ENCODE results near the gene UVSSA. TPM values are rescaled to one million over a fixed set of nuclear protein-coding genes. Genes with fewer than 3 reads are reported as not detected.
"Not testable (repeated sequence)": the region's sequence is repeated elsewhere in the genome, so short reads cannot be mapped to it uniquely, and the experiment has no call there.

The UVSSA gene
- total RNA-seq, 2 donors from 2014 or later: 18.2 to 26.0 TPM

DNA sequence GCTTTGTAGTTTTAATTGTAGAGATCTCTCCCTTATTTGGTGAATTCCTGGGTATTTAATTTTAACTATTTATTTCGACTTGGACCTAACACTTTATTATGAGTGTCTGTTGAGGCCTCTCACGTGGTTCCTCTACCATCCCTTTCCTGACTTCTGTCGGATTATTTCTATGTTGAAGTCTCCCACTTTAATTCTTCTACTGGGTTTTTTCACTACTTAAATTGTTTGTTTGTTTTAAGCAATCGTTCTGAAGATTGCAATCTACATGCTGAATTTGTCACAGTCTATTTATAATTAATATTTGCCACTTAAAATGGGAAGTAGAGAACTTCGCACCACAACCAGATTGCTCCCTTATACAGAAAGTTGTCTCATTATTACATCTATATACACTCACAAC lies 80.0 kb downstream of the UVSSA start:
- no peak for TF ChIP-seq POLR2A (IDR thresholded peaks at IDR 0.05)
- TF ChIP-seq CTCF (IDR thresholded peaks at IDR 0.05): no peak
- Histone ChIP-seq H3K9me3 (no peaks in the 10 kb centered on the region), H3K36me3 (replicated peaks in 1 of 2; ENCODE audit: insufficient read depth in 1 of 2, low read depth in 2 of 2) (no peaks in the 10 kb centered on the region), H3K4me3 (no peak overlapping the region), H3K27me3 (peaks cover 0 to 10% of the 10 kb centered on the region in 2 donors), H3K27ac (no peak overlapping the region), H3K4me1 (no peaks in the 10 kb centered on the region)
- ATAC-seq: no peak
- 46 to 57% methylated on average over 5 of the region's 5 CpGs for WGBS, 2 donors
- intact Hi-C loops (cut with DNase I): no loop called here
- DNase-seq: no peak

- H3K36me3 ChIP-seq (replicated peaks in 1 of 2; ENCODE audit: insufficient read depth in 1 of 2, low read depth in 2 of 2); H3K27ac ChIP-seq; H3K9me3 ChIP-seq; H3K4me1 ChIP-seq; H3K27me3 ChIP-seq; ATAC-seq; H3K4me3 ChIP-seq; intact Hi-C loops (cut with DNase I); DNase-seq: not testable (repeated sequence)
- 79 to 92% methylated on average over 4 of the region's 4 CpGs for WGBS, 2 donors
These were observed 96.7 kb downstream of the UVSSA start for GRCh38 chr4:1443688-1444172.

Other genes starting within 250 kb of the UVSSA start
- gene RNF212, start 233.6 kb upstream of the UVSSA start, total RNA-seq: 10 to 100 TPM in 1 of 2 donors, 1 to 10 TPM in 1; 8.2 to 20.5 TPM
- gene SPON2, start 174.6 kb upstream of the UVSSA start, total RNA-seq: 10 to 100 TPM; 25.4 to 33.5 TPM
- gene CTBP1, start 98.1 kb upstream of the UVSSA start, total RNA-seq: 100 to 1,000 TPM; 148 to 458 TPM
- gene MAEA, start 57.3 kb upstream of the UVSSA start, total RNA-seq: 10 to 100 TPM; 68.7 to 88.0 TPM
- not detected for gene NKX1-1, start 59.2 kb downstream of the UVSSA start, total RNA-seq

Measured in body of pancreas (tissue), 4 donors.